Breast epithelium (tissue), 3 donors: ENCODE data around the gene CCDC134.

Experiments used
- CTCF ChIP-seq, 3 donors: fragments of 450-650 bp; IDR thresholded peaks; one replicate each; pipeline ENCODE4 v1.5.1; 2016 to 2017; ENCODE audit warnings: antibody characterized with exemption in 3 of 3, mild to moderate bottlenecking in 3 of 3, moderate library complexity in 3 of 3
- POLR2A ChIP-seq: fragments of 450-650 bp; IDR thresholded peaks from one replicate; pipeline ENCODE4 v1.6.1; 2016; ENCODE audit warnings: antibody characterized with exemption, mild to moderate bottlenecking, moderate library complexity
- POLR2AphosphoS5 ChIP-seq, 3 donors: sonication (generic); formaldehyde crosslinking; IDR thresholded peaks; one replicate each; pipeline ENCODE4 v1.6.1; 2017; ENCODE audit warnings: antibody characterized with exemption in 3 of 3

DNA sequence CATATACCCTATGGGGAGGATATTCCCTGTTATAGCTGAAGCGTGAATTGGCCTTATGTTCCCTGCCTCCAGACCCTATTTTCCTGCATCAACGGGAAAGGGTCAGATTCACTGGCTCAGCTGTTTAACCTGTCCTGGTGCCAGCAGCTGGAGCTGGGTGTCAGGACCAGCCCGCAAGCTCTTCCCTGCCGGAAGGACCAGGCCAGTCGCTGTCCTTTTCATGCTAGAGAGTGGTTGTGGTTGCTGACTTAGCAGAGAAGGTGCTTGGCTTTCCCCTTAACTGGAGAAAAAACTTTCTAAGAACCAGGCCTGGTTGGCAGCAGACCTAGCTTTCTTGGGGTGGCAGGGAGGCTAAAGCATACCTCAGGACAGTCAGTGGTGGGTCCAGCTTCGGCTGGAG lies 27.2 kb downstream of the CCDC134 start:
- no peak for TF ChIP-seq CTCF (IDR thresholded peaks at IDR 0.05)
- TF ChIP-seq POLR2AphosphoS5 (IDR thresholded peaks at IDR 0.05), result no peak
- no peak for TF ChIP-seq POLR2A
